ENCODE results near the gene IL36B.

DNA sequence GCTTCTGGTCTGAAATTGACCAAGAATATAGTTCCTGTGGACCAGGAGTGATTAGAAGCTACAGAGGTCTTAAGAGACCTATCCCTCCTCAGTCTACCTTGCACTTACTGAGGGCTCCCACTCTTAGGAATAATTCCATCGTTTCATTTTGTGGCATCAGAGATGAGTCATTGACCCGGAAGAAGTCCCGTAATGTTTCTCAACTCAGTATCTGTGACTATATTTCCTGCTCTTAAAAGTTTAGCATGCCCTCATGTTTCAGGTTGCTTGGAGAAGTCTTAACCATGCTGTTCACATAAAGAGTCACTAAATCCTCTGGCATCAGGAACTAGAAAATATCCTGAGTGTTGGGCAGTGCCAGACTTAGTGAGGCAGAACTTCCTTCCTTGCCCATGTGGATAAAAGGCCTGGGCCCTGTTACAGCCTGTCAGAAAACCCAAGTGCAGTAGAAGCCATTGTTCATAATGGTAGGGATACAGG lies 47.6 kb downstream of the IL36B start, which contains the start of gene IL36A:
- TF ChIP-seq, protein P1, sequence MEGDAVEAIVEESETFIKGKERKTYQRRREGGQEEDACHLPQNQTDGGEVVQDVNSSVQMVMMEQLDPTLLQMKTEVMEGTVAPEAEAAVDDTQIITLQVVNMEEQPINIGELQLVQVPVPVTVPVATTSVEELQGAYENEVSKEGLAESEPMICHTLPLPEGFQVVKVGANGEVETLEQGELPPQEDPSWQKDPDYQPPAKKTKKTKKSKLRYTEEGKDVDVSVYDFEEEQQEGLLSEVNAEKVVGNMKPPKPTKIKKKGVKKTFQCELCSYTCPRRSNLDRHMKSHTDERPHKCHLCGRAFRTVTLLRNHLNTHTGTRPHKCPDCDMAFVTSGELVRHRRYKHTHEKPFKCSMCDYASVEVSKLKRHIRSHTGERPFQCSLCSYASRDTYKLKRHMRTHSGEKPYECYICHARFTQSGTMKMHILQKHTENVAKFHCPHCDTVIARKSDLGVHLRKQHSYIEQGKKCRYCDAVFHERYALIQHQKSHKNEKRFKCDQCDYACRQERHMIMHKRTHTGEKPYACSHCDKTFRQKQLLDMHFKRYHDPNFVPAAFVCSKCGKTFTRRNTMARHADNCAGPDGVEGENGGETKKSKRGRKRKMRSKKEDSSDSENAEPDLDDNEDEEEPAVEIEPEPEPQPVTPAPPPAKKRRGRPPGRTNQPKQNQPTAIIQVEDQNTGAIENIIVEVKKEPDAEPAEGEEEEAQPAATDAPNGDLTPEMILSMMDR (IDR thresholded peaks at IDR 0.05), result no peak
- TF ChIP-seq YY1 (IDR thresholded peaks at IDR 0.05; ENCODE audit: low read depth) (no peak), RCOR1 (IDR thresholded peaks at IDR 0.05; ENCODE audit: low read length) (no peak), TEAD4 (IDR thresholded peaks at IDR 0.05; ENCODE audit: borderline replicate concordance, insufficient read depth) (no peak)
